Small intestine (tissue), 16 donors: ENCODE results near the gene PARP8. TPM values are rescaled to one million over a fixed set of nuclear protein-coding genes. Genes with fewer than 3 reads are reported as not detected.
A peak's percentile ranks its signal among the peaks of the same experiment; 100 is the strongest.
"Not testable (repeated sequence)": the region's sequence is repeated elsewhere in the genome, so short reads cannot be mapped to it uniquely, and the experiment has no call there.

ENCODE experiments used
- DNase-seq, 2 donors: peaks; one replicate each; pipeline versions ENCODE4 v3.0.0 to v3.0.0-alpha.2; 2013
- FAIRE-seq: peaks from 2 replicates; lab custom pipeline; 2012; peaks lifted over from hg19 to GRCh38; lab: Jason Lieb, UNC
- H3K27ac ChIP-seq, 3 donors: one replicate each; pipeline ENCODE4 v1.5.1; 2013; ENCODE audit warnings: low read length in 2 of 3, mild to moderate bottlenecking in 2 of 3, control low read depth in 1 of 3, inconsistent platforms in 1 of 3, low read depth in 1 of 3, moderate library complexity in 1 of 3
- H3K27me3 ChIP-seq, 3 donors: one replicate each; pipeline ENCODE4 v1.6.1; 2013; ENCODE audit warnings: low read length in 3 of 3, inconsistent platforms in 1 of 3; ENCODE audit not compliant: control insufficient read depth in 3 of 3, insufficient read depth in 3 of 3
- H3K36me3 ChIP-seq, 3 donors: one replicate each; pipeline ENCODE4 v1.6.1; 2013; ENCODE audit warnings: low read length in 3 of 3, inconsistent platforms in 1 of 3, low read depth in 1 of 3, mild to moderate bottlenecking in 1 of 3, moderate library complexity in 1 of 3; ENCODE audit not compliant: control insufficient read depth in 3 of 3, insufficient read depth in 2 of 3
- H3K4me1 ChIP-seq, 3 donors: one replicate each; pipeline ENCODE4 v1.6.1; 2013; ENCODE audit warnings: low read length in 2 of 3, inconsistent platforms in 1 of 3, low read depth in 1 of 3, mild to moderate bottlenecking in 1 of 3, moderate library complexity in 1 of 3; ENCODE audit not compliant: control insufficient read depth in 3 of 3, insufficient read depth in 2 of 3
- H3K4me3 ChIP-seq, 3 donors: one replicate each; pipeline ENCODE4 v1.5.1; 2013; ENCODE audit warnings: low read length in 3 of 3, control low read depth in 1 of 3, inconsistent platforms in 1 of 3, low read depth in 1 of 3, mild to moderate bottlenecking in 1 of 3, moderate library complexity in 1 of 3
- H3K9me3 ChIP-seq, 2 donors: one replicate each; pipeline ENCODE4 v1.6.1; 2013; ENCODE audit warnings: low read depth in 1 of 2, low read length in 1 of 2; ENCODE audit not compliant: control insufficient read depth in 2 of 2, insufficient read depth in 1 of 2
- WGBS, 3 donors: extraction: QIAGEN DNeasy Blood & Tissue Kit; methylation state at CpG; one replicate each; pipeline ENCODE4 v1.1.7; 2013; 5-methylcytosine and 5-hydroxymethylcytosine counted together
- long read RNA-seq, 10 donors: transcript quantifications; one replicate each; lab custom pipeline, GENCODE V29; 2026
- polyA plus RNA-seq, 4 donors: library from polyadenylated mRNA; stranded (reverse) in 3 of 4; unstranded in 1 of 4; fragments of 200-250 nt in 3 of 4; fragments of 120-200 nt in 1 of 4; gene quantifications; one replicate each; pipeline versions ENCODE4 v1.2.1 to v1.2.3, GENCODE V29; 2013
- donor health status: healthy with polysubstance abuse.
- donor health status: control.
- donor health status: control.
- donor health status: Bipolar disorder and iron deficiency.
- donor health status: healthy.

The PARP8 gene
- polyA plus RNA-seq: 10 to 100 TPM in 2 of 4 donors, 1 to 10 TPM in 2; 6.5 to 11.9 (median 9.8) TPM
- long read RNA-seq, donor 1: 0 reads
- long read RNA-seq, donor 2: 0 reads
- long read RNA-seq, donor 3, partial matches to known transcripts: 0 of 1 reads
- long read RNA-seq, donor 3, other reads (novel, unspliced or antisense): 0 of 1 reads
- long read RNA-seq, donor 4: 0 reads
- long read RNA-seq, donor 5: 0 reads
- long read RNA-seq, donor 6, partial matches to known transcripts: 0 of 1 reads
- long read RNA-seq, donor 6, other reads (novel, unspliced or antisense): 0 of 1 reads
- long read RNA-seq, donor 7: 0 reads
- long read RNA-seq, donor 8: 0 reads
- long read RNA-seq, donor 9: 0 reads
- long read RNA-seq, donor 10: 0 reads

GRCh38 chr5:50666261-50667022 is at the start of gene PARP8:
TSS of gene PARP8 (plus strand) at chr5:50666637. CDS start at chr5:50667096, 459 bp downstream.
- H3K9me3 ChIP-seq: no peaks in the 10 kb centered on the region
- peak; percentile 42 to 78 for DNase-seq
- H3K27me3 ChIP-seq: no peaks in the 10 kb centered on the region
- WGBS, 3 donors: 0 to 1% (median 0%) methylated on average over 46 to 66 of the region's 66 CpGs
- H3K36me3 ChIP-seq: no peaks in the 10 kb centered on the region
- peak within 1 kb of the TSS; percentile 74 to 94 (median 92) for H3K4me3 ChIP-seq
- no peaks in the 10 kb centered on the region for H3K4me1 ChIP-seq
- H3K27ac ChIP-seq: peak within 1 kb of the TSS; percentile 90 to 99 (median 97)
- FAIRE-seq: no peak

- no peaks in the 10 kb centered on the region for H3K36me3 ChIP-seq
- no peak for FAIRE-seq
- H3K4me3 ChIP-seq: no peak overlapping the region
- no peaks in the 10 kb centered on the region for H3K9me3 ChIP-seq
- no peak overlapping the region for H3K27ac ChIP-seq
- H3K4me1 ChIP-seq: no peaks in the 10 kb centered on the region
- H3K27me3 ChIP-seq: no peaks in the 10 kb centered on the region
- DNase-seq: no peak
- 65 to 69% (median 65%) methylated on average over 3 of the region's 3 CpGs for WGBS, 3 donors
These were observed 42.8 kb upstream of the PARP8 start for GRCh38 chr5:50623666-50624065.

- not testable (repeated sequence) for H3K4me3 ChIP-seq, H3K9me3 ChIP-seq, FAIRE-seq, H3K36me3 ChIP-seq, H3K27ac ChIP-seq, H3K27me3 ChIP-seq, H3K4me1 ChIP-seq
- WGBS, 3 donors: 51 to 72% (median 66%) methylated on average over 2 of the region's 2 CpGs
- DNase-seq: peak in 1 of 2 donors; percentile 29
These were observed 31.6 kb upstream of the PARP8 start for GRCh38 chr5:50634866-50635265.

GRCh38 chr5:50637576-50637975 is 28.9 kb upstream of the PARP8 start:
- H3K36me3 ChIP-seq, H3K4me1 ChIP-seq, H3K4me3 ChIP-seq, H3K27ac ChIP-seq, H3K27me3 ChIP-seq, H3K9me3 ChIP-seq, FAIRE-seq: not testable (repeated sequence)
- DNase-seq: peak in 1 of 2 donors; percentile 11
- 80 to 90% (median 85%) methylated on average over 2 of the region's 2 CpGs for WGBS, 3 donors

- Histone ChIP-seq H3K4me1 (no peaks in the 10 kb centered on the region), H3K4me3 (no peak overlapping the region), H3K36me3 (no peaks in the 10 kb centered on the region), H3K27ac (no peak overlapping the region), H3K9me3 (no peaks in the 10 kb centered on the region), H3K27me3 (no peaks in the 10 kb centered on the region)
- no peak for DNase-seq
- WGBS, 3 donors: 78 to 89% (median 85%) methylated on average over 3 of the region's 3 CpGs
- FAIRE-seq: no peak
These were observed 19.8 kb upstream of the PARP8 start for GRCh38 chr5:50646591-50646990.

- H3K27ac ChIP-seq: no peak overlapping the region
- DNase-seq (no peak), FAIRE-seq (no peak)
- no peaks in the 10 kb centered on the region for H3K36me3 ChIP-seq
- no peaks in the 10 kb centered on the region for H3K4me1 ChIP-seq
- H3K4me3 ChIP-seq: no peak overlapping the region
- H3K27me3 ChIP-seq: no peaks in the 10 kb centered on the region
- no peaks in the 10 kb centered on the region for H3K9me3 ChIP-seq
- WGBS, 3 donors: 57 to 88% (median 83%) methylated on average over 3 of the region's 3 CpGs
These were observed 18.7 kb upstream of the PARP8 start for GRCh38 chr5:50647726-50648125.

- 66 to 93% (median 79%) methylated on average over 3 of the region's 3 CpGs for WGBS, 3 donors
- Histone ChIP-seq H3K4me1 (no peaks in the 10 kb centered on the region), H3K27ac (no peak overlapping the region), H3K9me3 (no peaks in the 10 kb centered on the region), H3K4me3 (no peak overlapping the region), H3K36me3 (no peaks in the 10 kb centered on the region), H3K27me3 (no peaks in the 10 kb centered on the region)
- DNase-seq (no peak), FAIRE-seq (no peak)
These were observed 12.5 kb upstream of the PARP8 start for GRCh38 chr5:50653946-50654345.

GRCh38 chr5:50655067-50655809 is 11.2 kb upstream of the PARP8 start:
- FAIRE-seq (no peak), DNase-seq (no peak)
- H3K27me3 ChIP-seq: no peaks in the 10 kb centered on the region
- no peaks in the 10 kb centered on the region for H3K36me3 ChIP-seq
- H3K27ac ChIP-seq: no peak overlapping the region
- H3K4me1 ChIP-seq: no peaks in the 10 kb centered on the region
- H3K4me3 ChIP-seq: no peak overlapping the region
- WGBS, 3 donors: 45 to 50% (median 46%) methylated on average over 3 of the region's 3 CpGs
- no peaks in the 10 kb centered on the region for H3K9me3 ChIP-seq
